ENCODE data around the gene PTPRK.

PTPRK gene

GRCh38 chr6:128520436-128521281 lies at the start of gene PTPRK:
Gene PTPRK (minus strand): TSS chr6:128520599. CDS start chr6:128520358, 241 bp downstream.
- TF ChIP-seq EP300 (IDR thresholded peaks at IDR 0.05; ENCODE audit: borderline replicate concordance), result no peak; the same call in 1 of the 2 replicates
- peak; percentile 72; the same call in 1 of the 2 replicates for TF ChIP-seq YY1 (IDR thresholded peaks at IDR 0.05; ENCODE audit: low read depth)
- TF ChIP-seq CEBPB (IDR thresholded peaks at IDR 0.05), result no peak
- TF ChIP-seq EGR1 (IDR thresholded peaks at IDR 0.05), result peak; percentile 28; the same call in 1 of the 2 replicates
- TF ChIP-seq REST (IDR thresholded peaks at IDR 0.05; ENCODE audit: low read depth), result no peak
- TF ChIP-seq NFIC (IDR thresholded peaks at IDR 0.05), result peak; percentile 26
- TF ChIP-seq TEAD4 (IDR thresholded peaks at IDR 0.05), result peak; percentile 69
- 0 out of 2 replicates have a peak, but pooled peaks have one; percentile 72 for TF ChIP-seq TAF1 (IDR thresholded peaks at IDR 0.05; ENCODE audit: low read depth)
- peak; percentile 73 for TF ChIP-seq MAX (IDR thresholded peaks at IDR 0.05)
- no peak for TF ChIP-seq FOXM1 (IDR thresholded peaks at IDR 0.05; ENCODE audit: borderline replicate concordance, low read depth)
- TF ChIP-seq TCF12 (IDR thresholded peaks at IDR 0.05; ENCODE audit: low read depth), result no peak; the same call in none of the 2 replicates
- TF ChIP-seq RAD21 (IDR thresholded peaks at IDR 0.05; ENCODE audit: low read depth), result no peak
- TF ChIP-seq CREB1 (IDR thresholded peaks at IDR 0.05; ENCODE audit: low read depth), result peak; percentile 32; the same call in 1 of the 2 replicates
- no peak for TF ChIP-seq USF1 (IDR thresholded peaks at IDR 0.05)
- TF ChIP-seq ZBTB7A (IDR thresholded peaks at IDR 0.05; ENCODE audit: low read depth), result no peak; the same call in 1 of the 2 replicates

GRCh38 chr6:128567029-128567428 lies 46.6 kb upstream of the PTPRK start:
- TF ChIP-seq RAD21 (IDR thresholded peaks at IDR 0.05; ENCODE audit: low read depth) (no peak), TCF12 (IDR thresholded peaks at IDR 0.05; ENCODE audit: low read depth) (no peak), ZBTB7A (IDR thresholded peaks at IDR 0.05; ENCODE audit: low read depth) (no peak), EGR1 (IDR thresholded peaks at IDR 0.05) (no peak), YY1 (IDR thresholded peaks at IDR 0.05; ENCODE audit: low read depth) (no peak), NFIC (IDR thresholded peaks at IDR 0.05) (no peak)

- TF ChIP-seq EGR1 (IDR thresholded peaks at IDR 0.05) (no peak), REST (IDR thresholded peaks at IDR 0.05; ENCODE audit: low read depth) (no peak), YY1 (IDR thresholded peaks at IDR 0.05; ENCODE audit: low read depth) (no peak), USF1 (IDR thresholded peaks at IDR 0.05) (no peak), TAF1 (IDR thresholded peaks at IDR 0.05; ENCODE audit: low read depth) (no peak)
These were observed 40.6 kb upstream of the PTPRK start for GRCh38 chr6:128560966-128561365.

- no peak for TF ChIP-seq RAD21 (IDR thresholded peaks at IDR 0.05; ENCODE audit: low read depth)
- TF ChIP-seq YY1 (IDR thresholded peaks at IDR 0.05; ENCODE audit: low read depth), result no peak
- no peak for TF ChIP-seq NFIC (IDR thresholded peaks at IDR 0.05)
- TF ChIP-seq FOXM1 (IDR thresholded peaks at IDR 0.05; ENCODE audit: borderline replicate concordance, low read depth), result no peak
- no peak for TF ChIP-seq EP300 (IDR thresholded peaks at IDR 0.05; ENCODE audit: borderline replicate concordance)
- no peak for TF ChIP-seq MAX (IDR thresholded peaks at IDR 0.05)
- TF ChIP-seq ZBTB7A (IDR thresholded peaks at IDR 0.05; ENCODE audit: low read depth), result no peak
- no peak for TF ChIP-seq EGR1 (IDR thresholded peaks at IDR 0.05)
- TF ChIP-seq USF1 (IDR thresholded peaks at IDR 0.05), result no peak
- TF ChIP-seq CREB1 (IDR thresholded peaks at IDR 0.05; ENCODE audit: low read depth), result no peak
- no peak for TF ChIP-seq TCF12 (IDR thresholded peaks at IDR 0.05; ENCODE audit: low read depth)
- TF ChIP-seq TAF1 (IDR thresholded peaks at IDR 0.05; ENCODE audit: low read depth), result no peak
- TF ChIP-seq REST (IDR thresholded peaks at IDR 0.05; ENCODE audit: low read depth), result no peak
- TF ChIP-seq TEAD4 (IDR thresholded peaks at IDR 0.05), result no peak
- no peak for TF ChIP-seq CEBPB (IDR thresholded peaks at IDR 0.05)
These were observed 38.5 kb upstream of the PTPRK start for GRCh38 chr6:128558924-128559323.

All from Ishikawa (cell line).